Thyroid gland (tissue), 4 donors: ENCODE results near the gene PLXNB2. TPM values are rescaled to one million over a fixed set of nuclear protein-coding genes. Genes with fewer than 3 reads are reported as not detected.
A peak's percentile ranks its signal among the peaks of the same experiment; 100 is the strongest.

ENCODE experiments used
- DNase-seq, 2 donors: peaks; one replicate each; pipeline ENCODE4 v3.0.0-alpha.2; 2019
- H3K27ac ChIP-seq, 3 donors: fragments of 200-600 bp; sonication (generic); 1 replicate in 2 of 3; 2 replicates in 1 of 3; pipeline ENCODE4 v1.5.1; 2016 to 2019; ENCODE audit warnings: mild to moderate bottlenecking in 1 of 3, moderate library complexity in 1 of 3
- H3K27me3 ChIP-seq: fragments of 200-600 bp; sonication (generic); one replicate; pipeline ENCODE4 v1.5.1; 2019
- H3K36me3 ChIP-seq, 2 donors: fragments of 200-600 bp; sonication (generic); one replicate each; pipeline ENCODE4 v1.5.1; 2016 to 2019
- H3K4me1 ChIP-seq, 2 donors: fragments of 200-600 bp; sonication (generic); one replicate each; pipeline ENCODE4 v1.5.1; 2017 to 2019
- H3K4me3 ChIP-seq, 3 donors: fragments of 200-600 bp; sonication (generic); replicated peaks in 1 of 3; 1 replicate in 2 of 3; 2 replicates in 1 of 3; pipeline ENCODE4 v1.5.1; 2016; ENCODE audit warnings: mild to moderate bottlenecking in 1 of 3
- H3K9me3 ChIP-seq: fragments of 200-600 bp; sonication (generic); one replicate; pipeline ENCODE4 v1.5.1; 2017
- CTCF ChIP-seq, 6 experiments: fragments of 200-600 bp in 3 of 6; fragments of 450-650 bp in 3 of 6; sonication (generic) in 3 of 6; IDR thresholded peaks; one replicate each; pipeline ENCODE4 v1.5.1; 2016 to 2019; ENCODE audit warnings: antibody characterized with exemption in 6 of 6, mild to moderate bottlenecking in 2 of 6, inconsistent platforms in 1 of 6, moderate library complexity in 1 of 6
- POLR2A ChIP-seq, 2 donors: fragments of 450-650 bp; IDR thresholded peaks; one replicate each; pipeline ENCODE4 v1.6.1; 2017; ENCODE audit warnings: antibody characterized with exemption in 2 of 2, mild to moderate bottlenecking in 2 of 2, moderate library complexity in 1 of 2
- WGBS, 2 donors: methylation state at CpG; one replicate each; pipeline ENCODE4 v1.1.5; 2017; 5-methylcytosine and 5-hydroxymethylcytosine counted together
- intact Hi-C: fragments of 100-400 bp; cut with DNase I; formaldehyde crosslinking; loops from one replicate; pipeline ENCODE4 v1.15.1; 2023
- total RNA-seq, 4 donors: library from RNA; depleted of rRNA; stranded (reverse); fragments of >200 nt; gene quantifications; one replicate each; pipeline ENCODE4 v1.2.3, GENCODE V29; 2016

PLXNB2 gene
- total RNA-seq, 4 donors from 2014 or later, result 143 to 266 (median 215) TPM

- no peaks in the 10 kb centered on the region for H3K36me3 ChIP-seq
- no peak overlapping the region for H3K4me3 ChIP-seq
- peaks cover 41 to 51% of the 10 kb centered on the region in 2 donors for H3K4me1 ChIP-seq
- intact Hi-C loops, result no loop called here
- no peak for TF ChIP-seq CTCF (IDR thresholded peaks at IDR 0.05)
- no peak for TF ChIP-seq POLR2A (IDR thresholded peaks at IDR 0.05)
- 22 to 26% methylated on average over 7 of the region's 9 CpGs for WGBS, 2 donors
- peak; percentile 83 to 88 for DNase-seq
- H3K27ac ChIP-seq, result no peak overlapping the region
- H3K27me3 ChIP-seq, result no peaks in the 10 kb centered on the region
- H3K9me3 ChIP-seq, result no peaks in the 10 kb centered on the region
These were observed 38.8 kb downstream of the PLXNB2 start for GRCh38 chr22:50268655-50269113.

GRCh38 chr22:50267591-50268390 is 39.7 kb downstream of the PLXNB2 start:
- TF ChIP-seq CTCF (IDR thresholded peaks at IDR 0.05) (peak in 3 of 6 experiments; percentile 14 to 37 (median 28)), POLR2A (IDR thresholded peaks at IDR 0.05) (no peak)
- H3K4me1 ChIP-seq, result peaks cover 41 to 51% of the 10 kb centered on the region in 2 donors
- H3K27ac ChIP-seq, result no peak overlapping the region
- no peaks in the 10 kb centered on the region for H3K36me3 ChIP-seq
- H3K27me3 ChIP-seq, result no peaks in the 10 kb centered on the region
- 20 to 50% methylated on average over 8 to 30 of the region's 75 CpGs for WGBS, 2 donors
- peak; percentile 78 to 81 for DNase-seq
- intact Hi-C loops, result no loop called here
- H3K4me3 ChIP-seq, result peak overlapping the region in 1 of 3 donors; percentile 18
- no peaks in the 10 kb centered on the region for H3K9me3 ChIP-seq

- 80 to 88% methylated on average over 10 to 12 of the region's 37 CpGs for WGBS, 2 donors
- Histone ChIP-seq H3K4me3 (peak overlapping the region in 1 of 3 donors; percentile 18), H3K27me3 (peaks cover 4% of the 10 kb centered on the region), H3K27ac (no peak overlapping the region), H3K9me3 (no peaks in the 10 kb centered on the region), H3K4me1 (peaks cover 40 to 51% of the 10 kb centered on the region in 2 donors), H3K36me3 (no peaks in the 10 kb centered on the region)
- no peak for TF ChIP-seq CTCF (IDR thresholded peaks at IDR 0.05)
- TF ChIP-seq POLR2A (IDR thresholded peaks at IDR 0.05), result no peak
- intact Hi-C loops, result no loop called here
- no peak for DNase-seq
These were observed 40.5 kb downstream of the PLXNB2 start for GRCh38 chr22:50266994-50267393.

GRCh38 chr22:50264946-50265669 is 42.3 kb downstream of the PLXNB2 start:
- TF ChIP-seq CTCF (IDR thresholded peaks at IDR 0.05), result no peak
- TF ChIP-seq POLR2A (IDR thresholded peaks at IDR 0.05), result no peak
- H3K36me3 ChIP-seq, result no peaks in the 10 kb centered on the region
- no peaks in the 10 kb centered on the region for H3K9me3 ChIP-seq
- intact Hi-C loops, result no loop called here
- peaks cover 28 to 45% of the 10 kb centered on the region in 2 donors for H3K4me1 ChIP-seq
- WGBS, 2 donors, result 88 to 92% methylated on average over 9 to 15 of the region's 15 CpGs
- no peak for DNase-seq
- H3K4me3 ChIP-seq, result no peak overlapping the region
- H3K27me3 ChIP-seq, result peaks cover 5% of the 10 kb centered on the region
- H3K27ac ChIP-seq, result no peak overlapping the region
